Activated B cell treated with CpG ODN at 0.5 μM for 24 hours (primary cell): ENCODE data around the gene RAB15. TPM values are rescaled to one million over a fixed set of nuclear protein-coding genes. Genes with fewer than 3 reads are reported as not detected.

ENCODE experiments used
- ATAC-seq: fragments of 200-7000 bp; cut with Tn5 transposase; one replicate; pipeline ENCODE4 v1.10.0; 2021; ENCODE audit warnings: low read depth, mild to moderate bottlenecking, moderate library complexity
- CTCF ChIA-PET: fragments of 350-600 bp; sonication (Branson Sonifier 250); formaldehyde crosslinking; loops from one replicate; lab custom pipeline; 2021; ENCODE audit warnings: antibody characterized with exemption; lab: Charles Lee
- POLR2A ChIA-PET: fragments of 350-600 bp; sonication (Branson Sonifier 250); formaldehyde crosslinking; loops from one replicate; lab custom pipeline; 2021; ENCODE audit warnings: antibody characterized with exemption; lab: Charles Lee
- DNase-seq: peaks from one replicate; pipeline ENCODE4 v3.0.0; 2022
- H3K27ac Mint-ChIP-seq: one replicate; pipeline ENCODE4 v1.8.0; 2020; ENCODE audit warnings: mixed read lengths
- H3K27me3 Mint-ChIP-seq: one replicate; pipeline ENCODE4 v1.8.0; 2021; ENCODE audit warnings: mixed read lengths
- H3K36me3 Mint-ChIP-seq: one replicate; pipeline ENCODE4 v1.8.0; 2021; ENCODE audit warnings: low read depth, mixed read lengths
- H3K4me1 Mint-ChIP-seq: one replicate; pipeline ENCODE4 v1.8.0; 2021; ENCODE audit warnings: mixed read lengths
- H3K4me3 Mint-ChIP-seq: one replicate; pipeline ENCODE4 v1.8.0; 2020; ENCODE audit warnings: mild to moderate bottlenecking, mixed read lengths
- H3K9me3 Mint-ChIP-seq: one replicate; pipeline ENCODE4 v1.8.0; 2020; ENCODE audit warnings: mixed read lengths
- intact Hi-C: fragments of 100-400 bp; cut with micrococcal nuclease; formaldehyde crosslinking; loops from one replicate; pipeline ENCODE4 v1.15.1; 2024
- total RNA-seq: library from RNA; stranded (reverse); gene quantifications from 2 replicates; pipeline ENCODE4 v1.2.3, GENCODE V29; 2022
- TF ChIP-seq, protein P1 (sequence below): fragments of 200-600 bp; IDR thresholded peaks from one replicate; pipeline ENCODE4 v1.8.0; 2022; ENCODE audit warnings: antibody characterized with exemption, mild to moderate bottlenecking

Gene RAB15
- total RNA-seq, 1 donor from 2014 or later: 0.47 TPM

DNA sequence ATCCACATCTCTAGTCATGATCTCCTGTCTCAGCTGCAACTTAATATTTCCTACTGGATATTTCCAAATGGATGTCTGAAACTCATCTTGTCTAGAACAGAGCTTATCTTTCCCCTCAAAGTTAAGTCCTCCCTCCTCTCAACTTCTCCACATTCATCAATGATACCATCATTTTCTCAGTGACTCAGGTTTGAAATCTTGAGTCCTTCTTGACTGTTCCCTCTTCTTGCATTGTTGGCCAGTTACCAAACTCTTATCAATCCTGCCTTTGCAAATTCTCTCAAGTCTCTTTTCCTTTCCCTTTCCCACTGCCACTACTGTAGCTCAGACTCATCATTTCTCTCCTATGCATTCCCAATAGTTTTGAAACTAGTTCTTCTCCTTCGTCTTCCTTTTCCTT is 72.2 kb downstream of the RAB15 start:
- Mint-ChIP-seq H3K27me3 (peaks cover 26% of the 10 kb centered on the region), H3K9me3 (no peaks in the 10 kb centered on the region), H3K4me3 (no peak overlapping the region), H3K4me1 (no peaks in the 10 kb centered on the region), H3K27ac (no peak overlapping the region), H3K36me3 (no peaks in the 10 kb centered on the region)
- intact Hi-C loops: no loop called here
- POLR2A ChIA-PET: interaction anchor here (0.5 kb wide), 1 partner anchor 236 kb away, joined by 3 read pairs; no protein-coding TSS in a partner anchor
- TF ChIP-seq, protein P1, sequence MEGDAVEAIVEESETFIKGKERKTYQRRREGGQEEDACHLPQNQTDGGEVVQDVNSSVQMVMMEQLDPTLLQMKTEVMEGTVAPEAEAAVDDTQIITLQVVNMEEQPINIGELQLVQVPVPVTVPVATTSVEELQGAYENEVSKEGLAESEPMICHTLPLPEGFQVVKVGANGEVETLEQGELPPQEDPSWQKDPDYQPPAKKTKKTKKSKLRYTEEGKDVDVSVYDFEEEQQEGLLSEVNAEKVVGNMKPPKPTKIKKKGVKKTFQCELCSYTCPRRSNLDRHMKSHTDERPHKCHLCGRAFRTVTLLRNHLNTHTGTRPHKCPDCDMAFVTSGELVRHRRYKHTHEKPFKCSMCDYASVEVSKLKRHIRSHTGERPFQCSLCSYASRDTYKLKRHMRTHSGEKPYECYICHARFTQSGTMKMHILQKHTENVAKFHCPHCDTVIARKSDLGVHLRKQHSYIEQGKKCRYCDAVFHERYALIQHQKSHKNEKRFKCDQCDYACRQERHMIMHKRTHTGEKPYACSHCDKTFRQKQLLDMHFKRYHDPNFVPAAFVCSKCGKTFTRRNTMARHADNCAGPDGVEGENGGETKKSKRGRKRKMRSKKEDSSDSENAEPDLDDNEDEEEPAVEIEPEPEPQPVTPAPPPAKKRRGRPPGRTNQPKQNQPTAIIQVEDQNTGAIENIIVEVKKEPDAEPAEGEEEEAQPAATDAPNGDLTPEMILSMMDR: no peak
- no peak for DNase-seq
- no peak for ATAC-seq
- CTCF ChIA-PET: interaction anchor here (1.2 kb wide), 1 partner anchor 8 kb away, joined by 3 read pairs; no protein-coding TSS in a partner anchor

Other genes with a start within 250 kb of the RAB15 start
- 0.04 and 0.10 TPM in 2 replicates for gene SPTB, start 92.4 kb downstream of the RAB15 start, total RNA-seq
- 69.6 and 83.8 TPM in 2 replicates for gene CHURC1, start 57.9 kb downstream of the RAB15 start, total RNA-seq
- gene GPX2, start 29.6 kb downstream of the RAB15 start, total RNA-seq: not detected in 2 replicates
- gene FNTB, start 14.6 kb upstream of the RAB15 start, total RNA-seq: 7.9 and 10.5 TPM in 2 replicates
- 115 and 116 TPM in 2 replicates for gene MAX, start 130.2 kb upstream of the RAB15 start, total RNA-seq